H9 (cell line): ENCODE data around the gene KLHL34. TPM values are rescaled to one million over a fixed set of nuclear protein-coding genes. Genes with fewer than 3 reads are reported as not detected.

Experiments used
- DNase-seq: peaks from one replicate; pipeline ENCODE4 v3.0.0-alpha.2; 2017
- H2AFZ ChIP-seq: one replicate; pipeline ENCODE4 v1.6.1; 2013; ENCODE audit warnings: mild to moderate bottlenecking, low read length, control low read depth, moderate library complexity
- H2AK5ac ChIP-seq: 2 replicates; pipeline ENCODE4 v1.6.1; 2013; ENCODE audit warnings: low read length, control low read depth, mixed read lengths; ENCODE audit not compliant: insufficient read length
- H2BK120ac ChIP-seq: one replicate; pipeline ENCODE4 v1.6.1; 2013; ENCODE audit warnings: low read depth, mild to moderate bottlenecking, low read length, control low read depth, inconsistent platforms; ENCODE audit not compliant: poor library complexity, severe bottlenecking
- H2BK12ac ChIP-seq: 2 replicates; pipeline ENCODE4 v1.6.1; 2013; ENCODE audit warnings: low read length, control low read depth, mixed read lengths, low read depth; ENCODE audit not compliant: insufficient read length
- H2BK15ac ChIP-seq: 2 replicates; pipeline ENCODE4 v1.6.1; 2013; ENCODE audit warnings: low read depth, low read length, control low read depth
- H2BK20ac ChIP-seq: one replicate; pipeline ENCODE4 v1.6.1; 2013; ENCODE audit warnings: low read depth, mild to moderate bottlenecking, low read length, control low read depth, inconsistent platforms; ENCODE audit not compliant: poor library complexity, severe bottlenecking
- H2BK5ac ChIP-seq: 2 replicates; pipeline ENCODE4 v1.6.1; 2013; ENCODE audit warnings: low read length, control low read depth, mixed read lengths; ENCODE audit not compliant: insufficient read length
- H3K14ac ChIP-seq: 2 replicates; pipeline ENCODE4 v1.6.1; 2013; ENCODE audit warnings: low read length, control low read depth; ENCODE audit not compliant: insufficient read depth
- H3K18ac ChIP-seq: 2 replicates; pipeline ENCODE4 v1.6.1; 2013; ENCODE audit warnings: low read depth, mild to moderate bottlenecking, mixed read lengths, low read length, control low read depth; ENCODE audit not compliant: insufficient read length
- H3K23ac ChIP-seq: 2 replicates; pipeline ENCODE4 v1.6.1; 2013; ENCODE audit warnings: low read length, control low read depth, mixed read lengths, low read depth; ENCODE audit not compliant: insufficient read length
- H3K23me2 ChIP-seq: 2 replicates; pipeline ENCODE4 v1.6.1; 2013; ENCODE audit warnings: low read depth, mild to moderate bottlenecking, mixed read lengths, low read length, control low read depth; ENCODE audit not compliant: insufficient read length, poor library complexity, severe bottlenecking
- H3K27ac ChIP-seq: 2 replicates; pipeline ENCODE4 v1.5.1; 2013; ENCODE audit warnings: low read length, control low read depth, mixed read lengths, low read depth; ENCODE audit not compliant: insufficient read length
- H3K27me3 ChIP-seq: 2 replicates; pipeline ENCODE4 v1.6.1; 2013; ENCODE audit warnings: low read length, control low read depth, inconsistent platforms; ENCODE audit not compliant: insufficient read depth
- H3K4ac ChIP-seq: 2 replicates; pipeline ENCODE4 v1.6.1; 2013; ENCODE audit warnings: low read depth, mild to moderate bottlenecking, control low read depth, inconsistent platforms, low read length, moderate library complexity
- H3K4me1 ChIP-seq: 2 replicates; pipeline ENCODE4 v1.6.1; 2013; ENCODE audit warnings: low read length, control low read depth, inconsistent platforms; ENCODE audit not compliant: insufficient read depth
- H3K4me2 ChIP-seq: 2 replicates; pipeline ENCODE4 v1.6.1; 2013; ENCODE audit warnings: low read length, control low read depth, mixed read lengths; ENCODE audit not compliant: insufficient read length, insufficient read depth
- H3K56ac ChIP-seq: 2 replicates; pipeline ENCODE4 v1.6.1; 2013; ENCODE audit warnings: low read depth, mild to moderate bottlenecking, mixed read lengths, low read length, control low read depth; ENCODE audit not compliant: insufficient read length
- H3K79me1 ChIP-seq: 2 replicates; pipeline ENCODE4 v1.6.1; 2013; ENCODE audit warnings: low read depth, mild to moderate bottlenecking, moderate library complexity, low read length, control low read depth, inconsistent platforms; ENCODE audit not compliant: insufficient read depth, poor library complexity, severe bottlenecking
- H3K79me2 ChIP-seq: 2 replicates; pipeline ENCODE4 v1.6.1; 2013; ENCODE audit warnings: low read length, control low read depth, inconsistent platforms; ENCODE audit not compliant: insufficient read depth
- H3K9ac ChIP-seq: 2 replicates; pipeline ENCODE4 v1.6.1; 2013; ENCODE audit warnings: low read length, control low read depth, mixed read lengths; ENCODE audit not compliant: insufficient read length; ENCODE audit errors: extremely low read depth
- H3K9me3 ChIP-seq: one replicate; pipeline ENCODE4 v1.6.1; 2013; ENCODE audit warnings: low read depth, low read length, inconsistent platforms; ENCODE audit not compliant: control insufficient read depth
- H3T11ph ChIP-seq: one replicate; pipeline ENCODE4 v1.6.1; 2013; ENCODE audit warnings: mild to moderate bottlenecking, low read length, control low read depth, inconsistent platforms
- H4K20me1 ChIP-seq: one replicate; pipeline ENCODE4 v1.6.1; 2013; ENCODE audit not compliant: control insufficient read depth, insufficient read length, insufficient read depth
- H4K5ac ChIP-seq: 2 replicates; pipeline ENCODE4 v1.6.1; 2013; ENCODE audit warnings: low read depth, mild to moderate bottlenecking, mixed read lengths, low read length, control low read depth; ENCODE audit not compliant: insufficient read length
- H4K8ac ChIP-seq: replicated peaks from 2 replicates; pipeline ENCODE4 v1.6.1; 2013; ENCODE audit warnings: low read length, control low read depth, mixed read lengths, low read depth; ENCODE audit not compliant: insufficient read length
- H4K91ac ChIP-seq: 2 replicates; pipeline ENCODE4 v1.6.1; 2013; ENCODE audit warnings: low read depth, mild to moderate bottlenecking, moderate library complexity, mixed read lengths, low read length, control low read depth; ENCODE audit not compliant: insufficient read length
- H3K27ac Mint-ChIP-seq, 3 experiments: 2 replicates in 2 of 3; 3 replicates in 1 of 3; pipeline ENCODE4 v1.8.0; 2020 to 2021; ENCODE audit warnings: mixed read lengths in 3 of 3, mild to moderate bottlenecking in 1 of 3, moderate library complexity in 1 of 3
- H3K27me3 Mint-ChIP-seq: 2 replicates; pipeline ENCODE4 v1.8.0; 2021; ENCODE audit warnings: low read depth, mild to moderate bottlenecking, moderate library complexity, mixed read lengths
- H3K36me3 Mint-ChIP-seq, 3 experiments: 2 replicates in 2 of 3; 3 replicates in 1 of 3; pipeline ENCODE4 v1.8.0; 2020 to 2021; ENCODE audit warnings: low read depth in 3 of 3, mixed read lengths in 3 of 3; ENCODE audit not compliant: insufficient read depth in 1 of 3
- H3K4me1 Mint-ChIP-seq, 2 experiments: 2 replicates each; pipeline ENCODE4 v1.8.0; 2020; ENCODE audit warnings: mixed read lengths in 2 of 2
- H3K4me3 Mint-ChIP-seq, 2 experiments: 2 replicates in 1 of 2; 3 replicates in 1 of 2; pipeline ENCODE4 v1.8.0; 2020 to 2021; ENCODE audit warnings: mild to moderate bottlenecking in 2 of 2, mixed read lengths in 2 of 2, moderate library complexity in 1 of 2
- H3K9me3 Mint-ChIP-seq, 2 experiments: 2 replicates in 1 of 2; 3 replicates in 1 of 2; pipeline ENCODE4 v1.8.0; 2020; ENCODE audit warnings: mild to moderate bottlenecking in 2 of 2, mixed read lengths in 2 of 2, moderate library complexity in 1 of 2
- CTCF ChIP-seq: fragments of 200-600 bp; sonication (generic); conservative IDR thresholded peaks from 3 replicates; pipeline ENCODE4 v1.8.0; 2021; ENCODE audit warnings: antibody characterized with exemption, mild to moderate bottlenecking
- total RNA-seq: library from RNA; stranded (reverse); gene quantifications from 2 replicates; pipeline ENCODE4 v1.2.1, GENCODE V29; 2021

Gene KLHL34
- total RNA-seq, 1 experiment from 2014 or later, result not detected

GRCh38 chrX:21645431-21645830, 12.7 kb downstream of the KLHL34 start:
- no peak overlapping the region for H3K4me2 ChIP-seq
- H3K79me1 ChIP-seq, result no peaks in the 10 kb centered on the region
- no peaks in the 10 kb centered on the region for H3K23me2 ChIP-seq
- Mint-ChIP-seq H3K27me3 (no peaks in the 10 kb centered on the region), H3K36me3 (peaks cover 5 to 19% (median 8%) of the 10 kb centered on the region in 3 experiments; a peak in 6 of 7 replicates), H3K4me1 (peaks cover 5 to 9% of the 10 kb centered on the region in 2 experiments; a peak in 3 of 4 replicates), H3K9me3 (peaks cover 0 to 21% of the 10 kb centered on the region in 2 experiments; a peak in 4 of 5 replicates), H3K4me3 (no peak overlapping the region), H3K27ac (peak overlapping the region in 1 of 3 experiments; percentile 14; a peak in 1 of 7 replicates)
- no peak overlapping the region for H2AK5ac ChIP-seq
- H3K27ac ChIP-seq, result no peak overlapping the region
- DNase-seq, result no peak
- no peak overlapping the region for H3K56ac ChIP-seq
- TF ChIP-seq CTCF, result no peak
- H2BK20ac ChIP-seq, result no peak overlapping the region
- no peak overlapping the region for H2BK12ac ChIP-seq
- H4K5ac ChIP-seq, result no peak overlapping the region
- no peak overlapping the region for H3K18ac ChIP-seq
- no peak overlapping the region for H2BK5ac ChIP-seq
- no peak overlapping the region for H4K91ac ChIP-seq
- H3K4ac ChIP-seq, result no peak overlapping the region
- no peaks in the 10 kb centered on the region for H3K79me2 ChIP-seq
- no peak overlapping the region for H3K9ac ChIP-seq
- no peaks in the 10 kb centered on the region for H3K27me3 ChIP-seq
- H3K23ac ChIP-seq, result no peak overlapping the region
- no peak overlapping the region for H3T11ph ChIP-seq
- no peak overlapping the region for H3K14ac ChIP-seq
- H3K9me3 ChIP-seq, result peaks cover 8% of the 10 kb centered on the region
- H2AFZ ChIP-seq, result no peak overlapping the region
- no peak overlapping the region for H2BK120ac ChIP-seq
- no peak overlapping the region for H4K8ac ChIP-seq
- no peaks in the 10 kb centered on the region for H4K20me1 ChIP-seq
- H2BK15ac ChIP-seq, result no peak overlapping the region
- no peaks in the 10 kb centered on the region for H3K4me1 ChIP-seq
